ENCODE results near the gene DNA2. TPM values are rescaled to one million over a fixed set of nuclear protein-coding genes. Genes with fewer than 3 reads are reported as not detected.

Gene DNA2
- polyA plus RNA-seq, 1 experiment, result 2.5 TPM

DNA sequence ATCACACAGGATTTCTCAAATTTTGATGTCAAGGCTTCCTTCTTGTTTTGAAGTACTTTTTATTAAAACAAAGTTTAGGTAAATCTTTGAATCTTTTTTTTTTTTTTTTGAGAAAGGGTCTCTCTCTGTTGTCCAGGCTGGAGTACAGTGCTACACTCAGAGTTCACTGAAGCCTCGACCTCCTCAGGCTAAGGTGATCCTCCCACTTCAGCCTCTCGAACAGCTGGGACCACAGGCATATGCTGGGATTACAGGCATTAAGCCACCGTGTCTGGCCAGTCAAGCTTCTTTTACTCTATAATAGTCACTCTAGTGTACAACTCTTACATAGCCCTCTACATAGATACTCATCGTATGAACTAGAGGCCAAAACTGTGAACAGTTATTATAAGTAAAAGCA lies 68.1 kb downstream of the DNA2 start:
- ChIA-PET CTCF (no interaction called here), POLR2A (no interaction called here)
- TF ChIP-seq, protein P1, sequence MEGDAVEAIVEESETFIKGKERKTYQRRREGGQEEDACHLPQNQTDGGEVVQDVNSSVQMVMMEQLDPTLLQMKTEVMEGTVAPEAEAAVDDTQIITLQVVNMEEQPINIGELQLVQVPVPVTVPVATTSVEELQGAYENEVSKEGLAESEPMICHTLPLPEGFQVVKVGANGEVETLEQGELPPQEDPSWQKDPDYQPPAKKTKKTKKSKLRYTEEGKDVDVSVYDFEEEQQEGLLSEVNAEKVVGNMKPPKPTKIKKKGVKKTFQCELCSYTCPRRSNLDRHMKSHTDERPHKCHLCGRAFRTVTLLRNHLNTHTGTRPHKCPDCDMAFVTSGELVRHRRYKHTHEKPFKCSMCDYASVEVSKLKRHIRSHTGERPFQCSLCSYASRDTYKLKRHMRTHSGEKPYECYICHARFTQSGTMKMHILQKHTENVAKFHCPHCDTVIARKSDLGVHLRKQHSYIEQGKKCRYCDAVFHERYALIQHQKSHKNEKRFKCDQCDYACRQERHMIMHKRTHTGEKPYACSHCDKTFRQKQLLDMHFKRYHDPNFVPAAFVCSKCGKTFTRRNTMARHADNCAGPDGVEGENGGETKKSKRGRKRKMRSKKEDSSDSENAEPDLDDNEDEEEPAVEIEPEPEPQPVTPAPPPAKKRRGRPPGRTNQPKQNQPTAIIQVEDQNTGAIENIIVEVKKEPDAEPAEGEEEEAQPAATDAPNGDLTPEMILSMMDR (IDR thresholded peaks at IDR 0.05; ENCODE audit: low read depth, low read length), result no peak
- H3K27me3 ChIP-seq (ENCODE audit: control insufficient read depth, insufficient read depth, low read length), result no peaks in the 10 kb centered on the region
- H3K9me3 ChIP-seq (ENCODE audit: control insufficient read depth, insufficient read depth, low read length), result peaks cover 7% of the 10 kb centered on the region; the same call in 1 of the 2 replicates
- H3K27ac ChIP-seq (ENCODE audit: low read depth, low read length), result no peak overlapping the region
- H3K4me3 ChIP-seq (ENCODE audit: low read depth, low read length), result no peak overlapping the region
- DNase-seq (ENCODE audit: low read depth, low spot score), result no peak

DNA sequence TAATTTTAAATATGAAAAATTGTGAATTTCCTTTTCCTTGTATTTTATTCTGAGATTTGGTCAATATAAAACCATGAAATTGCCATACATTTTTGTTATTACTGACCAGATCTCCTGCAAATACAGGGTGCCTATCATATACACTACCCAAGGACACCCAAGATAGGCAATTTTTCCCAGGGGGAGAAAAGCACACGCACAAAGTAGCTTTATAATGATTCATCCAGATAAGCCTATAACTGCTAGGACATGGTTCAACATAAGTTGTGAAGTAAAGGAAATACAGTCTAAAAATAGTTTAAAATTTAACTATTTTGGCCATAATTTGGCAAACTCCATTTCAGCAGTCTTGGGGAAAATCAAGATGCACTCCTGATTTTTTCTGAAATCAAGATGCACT lies 69.5 kb downstream of the DNA2 start:
- Histone ChIP-seq H3K27ac (ENCODE audit: low read depth, low read length) (no peak overlapping the region), H3K4me3 (ENCODE audit: low read depth, low read length) (no peak overlapping the region), H3K27me3 (ENCODE audit: control insufficient read depth, insufficient read depth, low read length) (no peaks in the 10 kb centered on the region), H3K9me3 (ENCODE audit: control insufficient read depth, insufficient read depth, low read length) (peaks cover 7% of the 10 kb centered on the region; the same call in 1 of the 2 replicates)
- TF ChIP-seq, protein P1 (IDR thresholded peaks at IDR 0.05; ENCODE audit: low read depth, low read length), result no peak
- POLR2A ChIA-PET, result no interaction called here
- CTCF ChIA-PET, result interaction anchor here (0.5 to 0.7 kb wide), 2 partner anchors 10 to 1865 kb away, joined by 3 to 4 read pairs; no protein-coding TSS in a partner anchor
- no peak for DNase-seq (ENCODE audit: low read depth, low spot score)

DNA sequence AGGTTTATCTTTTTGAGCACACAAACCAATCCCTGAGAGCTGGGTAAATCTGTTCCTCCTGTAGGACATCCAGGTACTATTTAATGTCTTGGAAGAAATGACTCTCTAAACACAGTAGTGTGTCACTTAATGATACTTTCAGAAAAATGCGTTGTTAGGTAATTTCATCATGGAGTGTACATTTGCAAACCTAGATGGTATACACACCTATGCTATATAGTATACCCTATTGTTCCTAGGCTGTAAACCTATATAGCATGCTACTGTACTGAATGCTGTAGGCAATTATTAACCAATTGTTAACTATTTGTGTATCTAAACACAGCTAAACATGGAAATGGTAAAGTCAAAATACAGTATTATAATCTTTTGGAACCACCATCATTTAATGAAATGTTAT lies 74.8 kb downstream of the DNA2 start:
- ChIA-PET CTCF (interaction anchor here (3.2 kb wide), 1 partner anchor 10 kb away, joined by 10 read pairs; the partner anchor contains the start of gene RUFY2), POLR2A (no interaction called here)
- no peaks in the 10 kb centered on the region for H3K9me3 ChIP-seq (ENCODE audit: control insufficient read depth, insufficient read depth, low read length)
- no peak overlapping the region for H3K4me3 ChIP-seq (ENCODE audit: low read depth, low read length)
- H3K27ac ChIP-seq (ENCODE audit: low read depth, low read length), result no peak overlapping the region
- DNase-seq (ENCODE audit: low read depth, low spot score), result no peak
- TF ChIP-seq, protein P1 (IDR thresholded peaks at IDR 0.05; ENCODE audit: low read depth, low read length), result no peak
- no peaks in the 10 kb centered on the region for H3K27me3 ChIP-seq (ENCODE audit: control insufficient read depth, insufficient read depth, low read length)

DNA sequence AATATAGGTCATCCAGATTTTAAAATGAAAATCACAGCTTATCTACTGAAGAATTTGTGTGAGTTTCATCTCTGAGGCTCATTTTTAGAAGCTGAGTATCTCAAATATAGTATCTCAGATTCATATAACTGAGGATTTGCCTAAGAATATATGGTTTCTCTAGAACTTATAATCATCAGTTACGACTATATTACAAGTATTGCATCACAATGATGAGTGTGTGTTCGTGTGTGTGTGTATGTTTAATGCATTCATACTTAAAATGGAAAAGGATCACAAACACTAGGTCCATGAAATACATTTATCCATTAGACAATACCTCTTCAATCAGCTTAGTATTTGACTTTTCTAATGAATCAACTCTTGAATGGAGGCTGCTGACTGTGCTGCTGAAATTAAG lies 86.0 kb downstream of the DNA2 start:
- TF ChIP-seq, protein P1 (IDR thresholded peaks at IDR 0.05; ENCODE audit: low read depth, low read length), result no peak
- ChIA-PET CTCF (interaction anchor here (1.8 kb wide), 1 partner anchor 21 kb away, joined by 6 read pairs; the partner anchor contains the start of gene RUFY2), POLR2A (no interaction called here)
- no peaks in the 10 kb centered on the region for H3K9me3 ChIP-seq (ENCODE audit: control insufficient read depth, insufficient read depth, low read length)
- H3K27ac ChIP-seq (ENCODE audit: low read depth, low read length), result no peak overlapping the region
- H3K27me3 ChIP-seq (ENCODE audit: control insufficient read depth, insufficient read depth, low read length), result no peaks in the 10 kb centered on the region
- H3K4me3 ChIP-seq (ENCODE audit: low read depth, low read length), result no peak overlapping the region
- DNase-seq (ENCODE audit: low read depth, low spot score), result no peak

DNA sequence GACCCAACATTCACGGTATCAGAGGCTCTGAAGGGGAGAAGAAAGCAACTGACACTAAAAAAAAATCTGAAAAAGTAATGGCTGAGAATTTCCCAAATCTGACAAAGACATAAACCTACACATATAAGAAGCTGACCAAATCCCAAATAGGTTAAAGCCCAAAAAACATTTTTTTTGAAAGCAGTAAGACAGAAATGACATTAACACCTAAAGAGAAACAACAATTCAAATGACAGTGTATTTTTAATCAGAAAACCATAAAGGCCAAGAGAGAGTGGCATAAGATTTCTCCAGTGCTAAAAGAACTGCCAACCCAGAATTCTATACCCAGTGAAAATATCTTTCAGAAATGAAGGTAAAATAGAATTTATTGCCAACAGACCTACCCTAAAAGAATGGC lies 100.2 kb downstream of the DNA2 start:
- TF ChIP-seq, protein P1 (IDR thresholded peaks at IDR 0.05; ENCODE audit: low read depth, low read length), result no peak
- Histone ChIP-seq H3K4me3 (ENCODE audit: low read depth, low read length) (no peak overlapping the region), H3K27me3 (ENCODE audit: control insufficient read depth, insufficient read depth, low read length) (no peaks in the 10 kb centered on the region), H3K27ac (ENCODE audit: low read depth, low read length) (no peak overlapping the region), H3K9me3 (ENCODE audit: control insufficient read depth, insufficient read depth, low read length) (peaks cover 19% of the 10 kb centered on the region)
- no peak for DNase-seq (ENCODE audit: low read depth, low spot score)
- ChIA-PET POLR2A (no interaction called here), CTCF (no interaction called here)
